ENCODE measurements around the gene ENTR1. TPM values are rescaled to one million over a fixed set of nuclear protein-coding genes. Genes with fewer than 3 reads are reported as not detected.

ENTR1 gene
- total and polyA plus RNA-seq, 2 donors, result 26.7 to 60.3 TPM

- peaks cover 15 to 24% of the 10 kb centered on the region in 2 donors for H3K4me1 ChIP-seq (ENCODE audit: control insufficient read depth in 2 of 2, insufficient read depth in 2 of 2, low read length in 2 of 2)
- no peak overlapping the region for H3K4me3 ChIP-seq (ENCODE audit: low read length in 2 of 2)
- WGBS, result 85% methylated on average over 5 of the region's 5 CpGs
- peaks cover 0 to 2% of the 10 kb centered on the region in 2 donors for H3K27me3 ChIP-seq (ENCODE audit: control insufficient read depth in 2 of 2, insufficient read depth in 1 of 2, low read length in 1 of 2)
- no peak overlapping the region for H3K27ac ChIP-seq (ENCODE audit: low read depth in 1 of 2, low read length in 1 of 2)
- H3K9me3 ChIP-seq (ENCODE audit: control insufficient read depth in 2 of 2, insufficient read depth in 1 of 2, low read length in 1 of 2), result no peaks in the 10 kb centered on the region
- peaks cover 44 to 50% of the 10 kb centered on the region in 2 donors for H3K36me3 ChIP-seq (ENCODE audit: control insufficient read depth in 2 of 2, insufficient read depth in 2 of 2, low read length in 1 of 2)
- DNase-seq (ENCODE audit: low read depth in 6 of 9, low spot score in 9 of 9), result peak in 1 of 9 donors; percentile 28
Measured at GRCh38 chr9:136403538-136403914, 6.9 kb downstream of the ENTR1 start.

DNA sequence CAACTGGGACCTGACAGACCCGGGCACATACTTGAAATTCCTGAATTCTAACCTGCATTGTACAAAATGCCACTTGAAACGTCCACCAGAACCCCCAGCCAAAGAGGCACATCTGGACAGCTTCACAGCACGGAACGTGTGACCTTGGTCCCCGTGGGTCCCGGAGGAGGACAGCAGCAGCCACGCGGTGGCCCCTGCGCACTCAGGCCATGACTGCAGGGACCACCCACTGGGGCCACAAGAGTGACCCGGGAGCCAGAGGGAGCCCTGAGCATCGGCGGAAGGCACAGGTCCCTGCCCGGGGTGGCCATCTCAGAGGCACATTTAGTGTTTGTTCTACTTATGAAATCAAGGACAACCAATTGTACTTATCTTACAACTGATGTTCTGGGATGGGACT lies 8.3 kb downstream of the ENTR1 start:
- H3K4me3 ChIP-seq (ENCODE audit: low read length in 2 of 2), result no peak overlapping the region
- peaks cover 42 to 48% of the 10 kb centered on the region in 2 donors for H3K36me3 ChIP-seq (ENCODE audit: control insufficient read depth in 2 of 2, insufficient read depth in 2 of 2, low read length in 1 of 2)
- no peaks in the 10 kb centered on the region for H3K9me3 ChIP-seq (ENCODE audit: control insufficient read depth in 2 of 2, insufficient read depth in 1 of 2, low read length in 1 of 2)
- H3K27me3 ChIP-seq (ENCODE audit: control insufficient read depth in 2 of 2, insufficient read depth in 1 of 2, low read length in 1 of 2), result peaks cover 0 to 2% of the 10 kb centered on the region in 2 donors
- H3K4me1 ChIP-seq (ENCODE audit: control insufficient read depth in 2 of 2, insufficient read depth in 2 of 2, low read length in 2 of 2), result peaks cover 15 to 24% of the 10 kb centered on the region in 2 donors
- no peak overlapping the region for H3K27ac ChIP-seq (ENCODE audit: low read depth in 1 of 2, low read length in 1 of 2)
- no peak for DNase-seq (ENCODE audit: low read depth in 6 of 9, low spot score in 9 of 9)
- WGBS, result 97% methylated on average over 13 of the region's 13 CpGs

DNA sequence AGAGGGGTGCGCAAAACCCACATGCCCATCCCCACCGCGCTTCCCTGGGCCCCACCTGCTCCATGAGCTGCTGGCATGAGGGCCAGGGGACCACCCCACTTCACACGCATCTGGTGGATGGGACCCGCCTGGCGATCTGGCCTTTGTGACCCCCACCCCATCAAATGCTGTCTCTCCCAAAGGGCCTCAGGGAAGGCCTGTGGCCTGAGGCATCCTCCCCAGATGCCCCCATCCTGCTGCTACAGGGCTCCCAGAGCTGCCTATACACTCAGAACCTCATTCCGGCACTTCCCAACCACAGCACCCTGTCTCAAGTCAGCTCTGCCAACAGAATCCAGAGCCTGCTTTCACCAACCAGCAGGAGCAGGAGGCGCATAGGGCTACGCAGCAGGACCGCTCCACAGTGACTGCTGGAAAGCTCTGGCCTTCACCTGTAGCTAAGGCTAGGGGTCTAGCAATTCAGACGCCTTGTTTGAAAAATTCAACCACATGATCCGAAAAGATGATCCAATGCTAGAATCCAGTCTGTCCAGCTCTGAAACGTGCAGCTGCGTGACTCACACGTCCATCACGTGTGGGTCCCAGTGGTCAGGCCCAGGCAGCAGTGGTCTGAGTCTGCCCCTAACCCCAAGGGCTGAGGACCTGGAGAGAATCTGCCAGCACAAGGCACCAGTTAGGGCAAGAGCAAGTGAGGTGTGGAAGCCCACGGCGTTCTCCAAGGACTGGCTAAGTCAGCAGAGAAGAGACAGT lies 9.1 kb downstream of the ENTR1 start:
- Histone ChIP-seq H3K4me3 (ENCODE audit: low read length in 2 of 2) (no peak overlapping the region), H3K9me3 (ENCODE audit: control insufficient read depth in 2 of 2, insufficient read depth in 1 of 2, low read length in 1 of 2) (no peaks in the 10 kb centered on the region), H3K27me3 (ENCODE audit: control insufficient read depth in 2 of 2, insufficient read depth in 1 of 2, low read length in 1 of 2) (peaks cover 0 to 2% of the 10 kb centered on the region in 2 donors), H3K27ac (ENCODE audit: low read depth in 1 of 2, low read length in 1 of 2) (no peak overlapping the region), H3K4me1 (ENCODE audit: control insufficient read depth in 2 of 2, insufficient read depth in 2 of 2, low read length in 2 of 2) (peaks cover 15 to 24% of the 10 kb centered on the region in 2 donors), H3K36me3 (ENCODE audit: control insufficient read depth in 2 of 2, insufficient read depth in 2 of 2, low read length in 1 of 2) (peaks cover 44 to 51% of the 10 kb centered on the region in 2 donors)
- DNase-seq (ENCODE audit: low read depth in 6 of 9, low spot score in 9 of 9), result no peak
- 97% methylated on average over 18 of the region's 18 CpGs for WGBS

DNA sequence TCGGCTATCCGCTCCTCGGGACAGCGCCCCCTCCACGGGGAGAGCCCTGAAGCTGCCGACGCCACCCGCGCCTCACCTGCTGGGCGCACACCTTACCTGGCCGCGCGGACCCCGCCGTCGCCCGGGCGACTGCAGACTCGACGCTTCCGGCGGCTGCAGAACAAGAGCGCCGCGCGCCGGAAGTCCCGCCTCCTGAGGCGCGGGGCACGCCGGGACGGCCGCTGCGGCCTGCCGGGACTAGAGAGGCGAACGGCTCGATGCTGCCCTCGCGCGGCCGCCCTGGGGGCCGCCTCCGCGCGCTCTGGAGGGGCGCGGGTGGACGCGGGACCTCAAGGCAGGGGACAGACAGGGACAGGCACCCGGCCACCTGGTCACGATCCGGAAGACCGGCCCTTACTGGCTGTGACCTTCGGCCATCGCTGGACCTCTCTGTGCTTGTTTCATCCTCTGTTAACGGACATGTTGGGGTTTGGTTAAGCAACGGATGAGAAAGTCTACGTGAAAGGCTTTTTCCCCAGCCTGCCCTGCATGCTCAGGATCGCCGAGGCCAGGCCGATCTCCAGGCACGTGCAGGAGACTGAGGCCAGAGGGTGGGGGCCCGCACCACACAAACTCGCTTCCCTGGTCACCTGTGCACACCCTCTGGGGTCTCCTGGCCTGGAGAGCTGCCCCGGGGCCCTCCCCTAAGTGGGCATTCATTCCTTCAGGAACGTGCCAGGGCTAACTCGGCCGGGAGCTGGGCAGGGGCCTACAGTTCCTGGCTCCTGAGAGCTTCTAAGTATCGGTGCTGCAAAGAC lies 10.2 kb downstream of the ENTR1 start, which contains the start of gene SNAPC4:
Gene SNAPC4, minus strand, starts transcription at position 133 of the 797 bp plus-strand sequence. CDS start 1,742 bp downstream, outside the sequence.
- Histone ChIP-seq H3K36me3 (ENCODE audit: control insufficient read depth in 2 of 2, insufficient read depth in 2 of 2, low read length in 1 of 2) (peaks cover 46 to 52% of the 10 kb centered on the region in 2 donors), H3K4me3 (ENCODE audit: low read length in 2 of 2) (peak within 1 kb of the TSS; percentile 66 to 94), H3K9me3 (ENCODE audit: control insufficient read depth in 2 of 2, insufficient read depth in 1 of 2, low read length in 1 of 2) (no peaks in the 10 kb centered on the region), H3K27me3 (ENCODE audit: control insufficient read depth in 2 of 2, insufficient read depth in 1 of 2, low read length in 1 of 2) (peaks cover 0 to 2% of the 10 kb centered on the region in 2 donors), H3K27ac (ENCODE audit: low read depth in 1 of 2, low read length in 1 of 2) (peak within 1 kb of the TSS in 1 of 2 donors; percentile 13), H3K4me1 (ENCODE audit: control insufficient read depth in 2 of 2, insufficient read depth in 2 of 2, low read length in 2 of 2) (peaks cover 14 to 24% of the 10 kb centered on the region in 2 donors)
- WGBS, result 11% methylated on average over 71 of the region's 71 CpGs
- DNase-seq (ENCODE audit: low read depth in 6 of 9, low spot score in 9 of 9), result peak; percentile 55 to 93 (median 86)

DNA sequence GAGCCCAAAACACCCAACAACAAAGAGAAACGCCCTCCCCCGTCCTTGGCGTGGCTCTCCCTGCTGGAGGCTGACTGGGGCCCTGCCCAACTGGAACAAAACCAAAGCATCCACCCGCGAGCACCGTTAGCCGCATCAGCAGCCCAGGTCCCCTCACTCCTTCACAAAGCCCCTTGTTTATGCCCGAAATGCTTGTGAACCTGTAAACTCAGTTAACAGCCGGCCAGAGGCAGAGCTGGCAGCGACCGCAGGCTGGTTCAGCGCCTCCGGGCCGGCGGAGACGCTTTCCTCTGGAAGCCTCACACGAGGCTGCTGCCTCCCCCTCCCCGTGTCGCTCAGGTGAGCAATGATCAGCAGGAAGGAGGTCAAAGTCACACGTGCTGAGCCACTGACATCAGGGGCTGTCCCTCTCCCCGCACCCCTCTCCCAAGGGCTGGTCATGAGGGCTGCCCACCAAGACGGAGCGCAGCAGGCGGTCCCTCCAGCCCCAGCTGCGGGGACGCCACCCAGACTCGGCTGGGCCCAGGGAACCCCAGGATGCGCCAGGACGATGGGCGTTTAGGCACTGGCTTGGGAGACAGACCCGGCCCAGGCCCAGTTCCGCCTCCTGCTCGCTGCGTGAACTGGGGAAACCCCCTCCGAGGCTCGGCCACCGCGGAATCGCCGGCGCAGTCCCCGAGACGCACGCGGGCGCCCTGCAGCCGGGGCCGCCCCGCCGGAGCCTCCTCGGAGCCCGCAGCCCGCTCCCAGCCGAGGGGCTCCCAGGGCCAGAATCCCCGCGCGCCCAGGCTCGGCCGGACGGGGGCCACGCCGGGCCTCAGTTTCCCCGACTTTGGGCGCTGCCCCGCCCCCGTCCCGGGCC lies 11.0 kb downstream of the ENTR1 start:
- peak overlapping the region in 1 of 2 donors; percentile 13 for H3K27ac ChIP-seq (ENCODE audit: low read depth in 1 of 2, low read length in 1 of 2)
- H3K4me3 ChIP-seq (ENCODE audit: low read length in 2 of 2), result peak overlapping the region; percentile 66 to 94
- 3% methylated on average over 67 of the region's 67 CpGs for WGBS
- H3K4me1 ChIP-seq (ENCODE audit: control insufficient read depth in 2 of 2, insufficient read depth in 2 of 2, low read length in 2 of 2), result peaks cover 12 to 24% of the 10 kb centered on the region in 2 donors
- peaks cover 0 to 2% of the 10 kb centered on the region in 2 donors for H3K27me3 ChIP-seq (ENCODE audit: control insufficient read depth in 2 of 2, insufficient read depth in 1 of 2, low read length in 1 of 2)
- peak in 2 of 9 donors; percentile 14 to 19 for DNase-seq (ENCODE audit: low read depth in 6 of 9, low spot score in 9 of 9)
- H3K9me3 ChIP-seq (ENCODE audit: control insufficient read depth in 2 of 2, insufficient read depth in 1 of 2, low read length in 1 of 2), result no peaks in the 10 kb centered on the region
- peaks cover 46 to 52% of the 10 kb centered on the region in 2 donors for H3K36me3 ChIP-seq (ENCODE audit: control insufficient read depth in 2 of 2, insufficient read depth in 2 of 2, low read length in 1 of 2)

GRCh38 chr9:136398286-136398685 lies 12.1 kb downstream of the ENTR1 start:
- no peaks in the 10 kb centered on the region for H3K9me3 ChIP-seq (ENCODE audit: control insufficient read depth in 2 of 2, insufficient read depth in 1 of 2, low read length in 1 of 2)
- H3K27me3 ChIP-seq (ENCODE audit: control insufficient read depth in 2 of 2, insufficient read depth in 1 of 2, low read length in 1 of 2), result peaks cover 0 to 2% of the 10 kb centered on the region in 2 donors
- DNase-seq (ENCODE audit: low read depth in 6 of 9, low spot score in 9 of 9), result no peak
- peaks cover 49 to 55% of the 10 kb centered on the region in 2 donors for H3K36me3 ChIP-seq (ENCODE audit: control insufficient read depth in 2 of 2, insufficient read depth in 2 of 2, low read length in 1 of 2)
- H3K27ac ChIP-seq (ENCODE audit: low read depth in 1 of 2, low read length in 1 of 2), result no peak overlapping the region
- peaks cover 12 to 18% of the 10 kb centered on the region in 2 donors for H3K4me1 ChIP-seq (ENCODE audit: control insufficient read depth in 2 of 2, insufficient read depth in 2 of 2, low read length in 2 of 2)
- WGBS, result 97% methylated on average over 12 of the region's 12 CpGs
- H3K4me3 ChIP-seq (ENCODE audit: low read length in 2 of 2), result no peak overlapping the region

GRCh38 chr9:136397643-136398042 lies 12.8 kb downstream of the ENTR1 start:
- H3K4me3 ChIP-seq (ENCODE audit: low read length in 2 of 2), result no peak overlapping the region
- no peak for DNase-seq (ENCODE audit: low read depth in 6 of 9, low spot score in 9 of 9)
- no peak overlapping the region for H3K27ac ChIP-seq (ENCODE audit: low read depth in 1 of 2, low read length in 1 of 2)
- H3K27me3 ChIP-seq (ENCODE audit: control insufficient read depth in 2 of 2, insufficient read depth in 1 of 2, low read length in 1 of 2), result peaks cover 0 to 2% of the 10 kb centered on the region in 2 donors
- peaks cover 12 to 18% of the 10 kb centered on the region in 2 donors for H3K4me1 ChIP-seq (ENCODE audit: control insufficient read depth in 2 of 2, insufficient read depth in 2 of 2, low read length in 2 of 2)
- no peaks in the 10 kb centered on the region for H3K9me3 ChIP-seq (ENCODE audit: control insufficient read depth in 2 of 2, insufficient read depth in 1 of 2, low read length in 1 of 2)
- WGBS, result 97% methylated on average over 6 of the region's 6 CpGs
- H3K36me3 ChIP-seq (ENCODE audit: control insufficient read depth in 2 of 2, insufficient read depth in 2 of 2, low read length in 1 of 2), result peaks cover 56 to 60% of the 10 kb centered on the region in 2 donors

DNA sequence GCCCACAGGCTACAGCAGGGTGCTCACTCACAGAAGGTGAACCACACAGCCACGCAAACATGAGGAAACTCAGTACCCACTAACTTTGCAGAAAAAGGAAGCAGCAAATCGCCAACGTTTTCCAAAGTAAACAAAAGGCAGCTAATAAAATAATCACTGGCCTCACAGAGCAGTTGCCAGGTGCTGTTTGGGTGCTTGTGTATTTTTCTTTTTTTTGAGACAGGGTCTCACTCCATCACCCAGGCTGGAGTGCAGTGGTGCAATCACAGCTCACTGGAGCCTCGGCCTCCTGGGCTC lies 14.2 kb downstream of the ENTR1 start:
- Histone ChIP-seq H3K9me3 (ENCODE audit: control insufficient read depth in 2 of 2, insufficient read depth in 1 of 2, low read length in 1 of 2) (no peaks in the 10 kb centered on the region), H3K36me3 (ENCODE audit: control insufficient read depth in 2 of 2, insufficient read depth in 2 of 2, low read length in 1 of 2) (peaks cover 64 to 66% of the 10 kb centered on the region in 2 donors), H3K4me1 (ENCODE audit: control insufficient read depth in 2 of 2, insufficient read depth in 2 of 2, low read length in 2 of 2) (peaks cover 12 to 18% of the 10 kb centered on the region in 2 donors), H3K4me3 (ENCODE audit: low read length in 2 of 2) (no peak overlapping the region), H3K27me3 (ENCODE audit: control insufficient read depth in 2 of 2, insufficient read depth in 1 of 2, low read length in 1 of 2) (peaks cover 0 to 2% of the 10 kb centered on the region in 2 donors), H3K27ac (ENCODE audit: low read depth in 1 of 2, low read length in 1 of 2) (no peak overlapping the region)
- DNase-seq (ENCODE audit: low read depth in 6 of 9, low spot score in 9 of 9), result no peak
- WGBS, result 94% methylated on average over 4 of the region's 4 CpGs
